ENCODE data around the gene CCDC171. TPM values are rescaled to one million over a fixed set of nuclear protein-coding genes. Genes with fewer than 3 reads are reported as not detected.

Gene CCDC171
- total RNA-seq, 1 donor from 2014 or later, result 1.7 TPM

- Histone ChIP-seq H3K4me1 (no peaks in the 10 kb centered on the region), H3K27ac (no peak overlapping the region), H3K27me3 (no peaks in the 10 kb centered on the region), H3K4me3 (no peak overlapping the region), H3K36me3 (no peaks in the 10 kb centered on the region), H3K9me3 (peaks cover 5 to 18% of the 10 kb centered on the region in 2 donors)
- DNase-seq (ENCODE audit: low spot score in 2 of 2), result no peak
- intact Hi-C loops (cut with DNase I), result no loop called here
- no peak for TF ChIP-seq CTCF (IDR thresholded peaks at IDR 0.05)
Observed at GRCh38 chr9:16013826-16014225, 461.0 kb downstream of the CCDC171 start.

GRCh38 chr9:16022228-16022627 lies 469.4 kb downstream of the CCDC171 start:
- H3K4me3 ChIP-seq, result no peak overlapping the region
- H3K27me3 ChIP-seq, result no peaks in the 10 kb centered on the region
- no peaks in the 10 kb centered on the region for H3K4me1 ChIP-seq
- H3K27ac ChIP-seq, result no peak overlapping the region
- TF ChIP-seq CTCF (IDR thresholded peaks at IDR 0.05), result no peak
- DNase-seq (ENCODE audit: low spot score in 2 of 2), result no peak
- intact Hi-C loops (cut with DNase I), result no loop called here
- peaks cover 5 to 21% of the 10 kb centered on the region in 2 donors for H3K9me3 ChIP-seq
- H3K36me3 ChIP-seq, result no peaks in the 10 kb centered on the region

GRCh38 chr9:16023446-16023845 lies 470.6 kb downstream of the CCDC171 start:
- intact Hi-C loops (cut with DNase I), result no loop called here
- Histone ChIP-seq H3K36me3 (no peaks in the 10 kb centered on the region), H3K4me1 (no peaks in the 10 kb centered on the region), H3K27me3 (no peaks in the 10 kb centered on the region), H3K27ac (no peak overlapping the region), H3K4me3 (no peak overlapping the region), H3K9me3 (peaks cover 0 to 9% of the 10 kb centered on the region in 2 donors)
- DNase-seq (ENCODE audit: low spot score in 2 of 2), result no peak
- no peak for TF ChIP-seq CTCF (IDR thresholded peaks at IDR 0.05)

Other genes with a start within 250 kb of the CCDC171 start
- gene TTC39B, start 245.8 kb upstream of the CCDC171 start, total RNA-seq, result 2.7 TPM
- 8.8 TPM for gene SNAPC3, start 130.2 kb upstream of the CCDC171 start, total RNA-seq
- 115 TPM for gene PSIP1, start 42.1 kb upstream of the CCDC171 start, total RNA-seq